Osteocyte (in vitro differentiated cells): Measurements from ENCODE around the gene DIAPH3. TPM values are rescaled to one million over a fixed set of nuclear protein-coding genes. Genes with fewer than 3 reads are reported as not detected.

Experiments used
- DNase-seq: peaks from one replicate; pipeline ENCODE4 v3.0.0; 2021; ENCODE audit warnings: mixed read lengths; ENCODE audit not compliant: unreplicated experiment; ENCODE audit errors: extremely low spot score
- H3K27ac Mint-ChIP-seq: one replicate; pipeline ENCODE4 v1.8.0; 2021; ENCODE audit warnings: mild to moderate bottlenecking, mixed read lengths; ENCODE audit not compliant: unreplicated experiment
- H3K27me3 Mint-ChIP-seq: one replicate; pipeline ENCODE4 v1.8.0; 2021; ENCODE audit warnings: mixed read lengths; ENCODE audit not compliant: unreplicated experiment
- H3K36me3 Mint-ChIP-seq: one replicate; pipeline ENCODE4 v1.8.0; 2021; ENCODE audit warnings: mixed read lengths; ENCODE audit not compliant: unreplicated experiment
- H3K4me1 Mint-ChIP-seq: one replicate; pipeline ENCODE4 v1.8.0; 2021; ENCODE audit warnings: mixed read lengths; ENCODE audit not compliant: unreplicated experiment
- H3K4me3 Mint-ChIP-seq: one replicate; pipeline ENCODE4 v1.8.0; 2021; ENCODE audit warnings: mild to moderate bottlenecking, moderate library complexity, mixed read lengths; ENCODE audit not compliant: unreplicated experiment
- H3K9me3 Mint-ChIP-seq: one replicate; pipeline ENCODE4 v1.8.0; 2021; ENCODE audit warnings: mixed read lengths; ENCODE audit not compliant: unreplicated experiment
- CTCF ChIP-seq: fragments of 200-600 bp; sonication (generic); IDR thresholded peaks from 2 replicates; pipeline ENCODE4 v1.5.0; 2021; ENCODE audit warnings: antibody characterized with exemption, mild to moderate bottlenecking, moderate library complexity
- total RNA-seq: library from RNA; stranded (reverse); gene quantifications from 2 replicates; pipeline ENCODE4 v1.2.1, GENCODE V29; 2021

Gene DIAPH3
- total RNA-seq, 1 donor from 2014 or later = 12.2 TPM

DNA sequence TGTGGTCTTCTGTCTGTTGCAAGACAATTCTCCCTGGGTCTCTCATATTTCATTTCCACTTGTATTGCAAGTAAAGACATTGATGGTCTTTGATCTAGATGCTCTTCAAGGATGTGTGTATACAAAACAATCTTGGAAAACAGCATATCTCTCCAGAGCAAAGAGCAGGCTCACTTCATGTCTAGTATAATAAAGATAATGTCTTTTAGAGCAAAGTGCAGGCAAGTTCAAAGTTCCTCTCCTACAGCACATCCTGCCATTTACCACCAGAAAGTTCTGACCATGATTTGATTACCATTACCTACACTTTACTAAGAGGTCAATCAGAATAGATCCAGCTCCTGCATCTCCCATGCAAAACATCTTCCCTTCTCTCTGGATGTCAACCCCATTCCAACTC is 162.8 kb downstream of the DIAPH3 start:
- Mint-ChIP-seq H3K9me3 (no peaks in the 10 kb centered on the region), H3K4me3 (no peak overlapping the region), H3K4me1 (peaks cover 4% of the 10 kb centered on the region), H3K36me3 (peaks cover 3% of the 10 kb centered on the region), H3K27ac (no peak overlapping the region), H3K27me3 (no peaks in the 10 kb centered on the region)
- DNase-seq = no peak
- TF ChIP-seq CTCF = no peak

- Mint-ChIP-seq H3K9me3 (no peaks in the 10 kb centered on the region), H3K36me3 (peaks cover 3% of the 10 kb centered on the region), H3K27ac (no peak overlapping the region), H3K4me3 (no peak overlapping the region), H3K27me3 (no peaks in the 10 kb centered on the region), H3K4me1 (peaks cover 4% of the 10 kb centered on the region)
- TF ChIP-seq CTCF = no peak
- no peak for DNase-seq
Observed at GRCh38 chr13:60000081-60000480, 163.6 kb downstream of the DIAPH3 start.

DNA sequence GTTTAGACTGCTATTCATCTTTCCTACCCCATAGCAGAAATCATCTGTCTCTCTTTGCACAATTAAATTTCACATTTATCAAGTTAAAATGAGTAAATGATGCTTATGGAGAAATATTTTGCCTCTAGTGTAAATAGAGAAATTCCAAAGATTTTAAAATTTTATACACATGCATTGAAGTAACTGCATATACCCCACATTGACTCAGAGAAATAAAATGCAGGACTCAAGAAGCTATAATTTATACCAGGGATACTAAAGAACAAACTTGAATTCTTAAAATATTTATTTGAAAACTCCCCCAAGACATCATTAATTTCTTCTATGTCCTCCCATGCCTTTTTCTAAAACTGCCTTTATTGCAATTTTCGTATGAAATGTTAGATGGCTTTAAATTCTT is 165.8 kb downstream of the DIAPH3 start:
- DNase-seq = no peak
- Mint-ChIP-seq H3K36me3 (peaks cover 3% of the 10 kb centered on the region), H3K4me3 (no peak overlapping the region), H3K9me3 (no peaks in the 10 kb centered on the region), H3K4me1 (peaks cover 4% of the 10 kb centered on the region), H3K27me3 (no peaks in the 10 kb centered on the region), H3K27ac (no peak overlapping the region)
- TF ChIP-seq CTCF = no peak

- no peak overlapping the region for H3K27ac Mint-ChIP-seq
- no peak for TF ChIP-seq CTCF
- no peak overlapping the region for H3K4me3 Mint-ChIP-seq
- DNase-seq = no peak
- no peaks in the 10 kb centered on the region for H3K9me3 Mint-ChIP-seq
- H3K27me3 Mint-ChIP-seq = no peaks in the 10 kb centered on the region
- peaks cover 3% of the 10 kb centered on the region for H3K36me3 Mint-ChIP-seq
- peaks cover 4% of the 10 kb centered on the region for H3K4me1 Mint-ChIP-seq
Observed at GRCh38 chr13:59996461-59996980, 167.2 kb downstream of the DIAPH3 start.

GRCh38 chr13:59991395-59991794 is 172.3 kb downstream of the DIAPH3 start:
- H3K4me1 Mint-ChIP-seq = peaks cover 8% of the 10 kb centered on the region
- no peak for TF ChIP-seq CTCF
- H3K27me3 Mint-ChIP-seq = no peaks in the 10 kb centered on the region
- H3K4me3 Mint-ChIP-seq = no peak overlapping the region
- H3K9me3 Mint-ChIP-seq = no peaks in the 10 kb centered on the region
- DNase-seq = no peak
- peak overlapping the region; percentile 2 for H3K27ac Mint-ChIP-seq
- H3K36me3 Mint-ChIP-seq = peaks cover 3% of the 10 kb centered on the region
